Testis (tissue), 2 donors: ENCODE measurements around the gene MMP24.

Experiments
- CTCF ChIP-seq, 3 experiments: fragments of 450-650 bp in 2 of 3; fragments of 200-600 bp in 1 of 3; sonication (generic) in 1 of 3; IDR thresholded peaks; one replicate each; pipeline ENCODE4 v1.5.1; 2016 to 2019; ENCODE audit warnings: antibody characterized with exemption in 3 of 3, mild to moderate bottlenecking in 2 of 3, moderate library complexity in 1 of 3
- POLR2A ChIP-seq: fragments of 450-650 bp; IDR thresholded peaks from one replicate; pipeline ENCODE4 v1.6.1; 2017; ENCODE audit warnings: antibody characterized with exemption, mild to moderate bottlenecking, moderate library complexity

- TF ChIP-seq CTCF (IDR thresholded peaks at IDR 0.05) (no peak), POLR2A (no peak)
These were observed 58.7 kb downstream of the MMP24 start for GRCh38 chr20:35284992-35285805.
